GM13977 (cell line): Measurements from ENCODE around the gene DFFB.
A peak's percentile ranks its signal among the peaks of the same experiment; 100 is the strongest.

Source experiments
- DNase-seq: peaks from one replicate; pipeline ENCODE4 v3.0.0; 2012; ENCODE audit warnings: low spot score
- CTCF ChIP-seq: IDR thresholded peaks from 2 replicates; pipeline ENCODE4 v1.5.1; 2012; ENCODE audit warnings: mild to moderate bottlenecking, control low read depth; ENCODE audit not compliant: insufficient read depth; ENCODE audit errors: extremely low read depth, missing control alignments
- in situ Hi-C: fragments of 300-500 bp; cut with MboI; formaldehyde crosslinking; loops from one replicate; pipeline ENCODE4 v1.12.0; 2022; ENCODE audit warnings: low sequenced_read_pairs, low pct_unique_long_range_greater_than_20kb, mixed read lengths, inconsistent platforms; ENCODE audit not compliant: unreplicated experiment

DFFB gene

GRCh38 chr1:3900969-3901529 is 43.8 kb downstream of the DFFB start:
- DNase-seq = peak; percentile 98
- TF ChIP-seq CTCF = no peak
- in situ Hi-C loops = loop anchor here (25.0 kb wide), 1 partner anchor 1836 kb away; no protein-coding TSS in a partner anchor

- no peak for TF ChIP-seq CTCF
- in situ Hi-C loops = loop anchor here (25.0 kb wide), 1 partner anchor 1835 kb away; no protein-coding TSS in a partner anchor
These were observed 44.8 kb downstream of the DFFB start for GRCh38 chr1:3902111-3902511.

GRCh38 chr1:3902571-3903091 is 45.4 kb downstream of the DFFB start:
- TF ChIP-seq CTCF = no peak
- no peak for DNase-seq
- in situ Hi-C loops = loop anchor here (25.0 kb wide), 1 partner anchor 1835 kb away; no protein-coding TSS in a partner anchor

More at GRCh38 chr1:3902111-3902511, 44.8 kb downstream of the DFFB start:
- DNase-seq = no peak

- no peak for TF ChIP-seq CTCF
- DNase-seq = no peak
- in situ Hi-C loops = loop anchor here (25.0 kb wide), 1 partner anchor 1834 kb away; no protein-coding TSS in a partner anchor
These were observed 46.1 kb downstream of the DFFB start for GRCh38 chr1:3903141-3904005.

- in situ Hi-C loops = loop anchor here (25.0 kb wide), 1 partner anchor 1833 kb away; no protein-coding TSS in a partner anchor
- no peak for DNase-seq
- TF ChIP-seq CTCF = no peak
These were observed 46.9 kb downstream of the DFFB start for GRCh38 chr1:3904006-3904842.

GRCh38 chr1:3904843-3905185 is 47.5 kb downstream of the DFFB start:
- DNase-seq = no peak
- TF ChIP-seq CTCF = no peak
- in situ Hi-C loops = loop anchor here (25.0 kb wide), 1 partner anchor 1832 kb away; no protein-coding TSS in a partner anchor
